B cell (primary cell): ENCODE data around the gene STARD6.

ENCODE experiments used
- CTCF ChIP-seq: fragments of 200-600 bp; IDR thresholded peaks from one replicate; pipeline ENCODE4 v1.8.0; 2022; ENCODE audit warnings: antibody characterized with exemption, mild to moderate bottlenecking
- EZH2 ChIP-seq: IDR thresholded peaks from 2 replicates; pipeline ENCODE4 v1.6.1; 2012; ENCODE audit warnings: borderline replicate concordance, low read depth, mild to moderate bottlenecking, moderate library complexity, low read length; ENCODE audit not compliant: insufficient read depth, poor library complexity, severe bottlenecking

- TF ChIP-seq CTCF = no peak
- TF ChIP-seq EZH2 = no peak
Measured at GRCh38 chr18:54390838-54391237, 33.2 kb upstream of the STARD6 start.
